Activated CD8-positive, alpha-beta memory T cell treated with anti-CD3 and anti-CD28 coated beads, Interleukin-2, amount 10 ng/mL, durations not matched to agents 7 days and 5 days (primary cell): ENCODE measurements around the gene ATRNL1. TPM values are rescaled to one million over a fixed set of nuclear protein-coding genes. Genes with fewer than 3 reads are reported as not detected.
"Not testable (repeated sequence)": the region's sequence is repeated elsewhere in the genome, so short reads cannot be mapped to it uniquely, and the experiment has no call there.

Source experiments
- ATAC-seq: fragments of 150-1000 bp; cut with Tn5 transposase; one replicate; pipeline ENCODE4 v1.10.0; 2021; ENCODE audit warnings: moderate library complexity
- CTCF ChIA-PET: fragments of 350-600 bp; sonication (Branson Sonifier 250); formaldehyde crosslinking; loops from one replicate; lab custom pipeline; 2021; ENCODE audit warnings: antibody characterized with exemption; lab: Charles Lee
- DNase-seq: peaks from one replicate; pipeline ENCODE4 v3.0.0-alpha.2; 2020
- H3K27ac Mint-ChIP-seq: one replicate; pipeline ENCODE4 v1.8.0; 2021; ENCODE audit warnings: mild to moderate bottlenecking, mixed read lengths
- H3K27me3 Mint-ChIP-seq: one replicate; pipeline ENCODE4 v1.8.0; 2021; ENCODE audit warnings: mixed read lengths
- H3K36me3 Mint-ChIP-seq: one replicate; pipeline ENCODE4 v1.8.0; 2021; ENCODE audit warnings: mild to moderate bottlenecking, mixed read lengths
- H3K4me1 Mint-ChIP-seq: one replicate; pipeline ENCODE4 v1.8.0; 2021; ENCODE audit warnings: mixed read lengths
- H3K4me3 Mint-ChIP-seq: one replicate; pipeline ENCODE4 v1.8.0; 2021; ENCODE audit warnings: mild to moderate bottlenecking, moderate library complexity, mixed read lengths
- H3K9me3 Mint-ChIP-seq: one replicate; pipeline ENCODE4 v1.8.0; 2022; ENCODE audit warnings: low read depth, mixed read lengths
- total RNA-seq, 2 experiments: library from RNA; stranded (reverse); gene quantifications; one replicate each; pipeline ENCODE4 v1.2.3, GENCODE V29; 2021

The ATRNL1 gene
- total RNA-seq, 2 experiments from 2014 or later = 0.35 to 0.87 TPM

DNA sequence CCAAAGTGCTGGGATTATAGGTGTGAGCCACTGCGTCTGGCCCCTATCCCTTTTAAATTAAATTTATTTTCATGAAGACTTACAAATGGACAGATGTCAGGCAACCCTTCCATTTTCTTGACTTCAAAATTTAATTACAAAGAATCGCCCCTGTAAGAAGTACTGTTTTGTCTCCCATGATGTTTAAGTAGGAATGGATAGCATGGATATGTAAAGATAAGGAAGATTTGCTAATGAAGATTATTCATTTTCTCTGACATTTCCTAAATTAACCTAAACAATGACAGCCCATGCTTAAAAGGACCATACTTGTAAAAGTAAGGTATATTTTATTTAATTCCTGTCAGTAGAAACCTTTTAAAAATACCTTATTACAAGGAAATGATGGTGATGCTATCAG lies 627.0 kb downstream of the ATRNL1 start:
- Mint-ChIP-seq H3K36me3 (no peaks in the 10 kb centered on the region), H3K27ac (no peak overlapping the region), H3K4me1 (no peaks in the 10 kb centered on the region), H3K9me3 (no peaks in the 10 kb centered on the region), H3K27me3 (no peaks in the 10 kb centered on the region), H3K4me3 (no peak overlapping the region)
- DNase-seq (no peak), ATAC-seq (no peak)
- CTCF ChIA-PET = no interaction called here

DNA sequence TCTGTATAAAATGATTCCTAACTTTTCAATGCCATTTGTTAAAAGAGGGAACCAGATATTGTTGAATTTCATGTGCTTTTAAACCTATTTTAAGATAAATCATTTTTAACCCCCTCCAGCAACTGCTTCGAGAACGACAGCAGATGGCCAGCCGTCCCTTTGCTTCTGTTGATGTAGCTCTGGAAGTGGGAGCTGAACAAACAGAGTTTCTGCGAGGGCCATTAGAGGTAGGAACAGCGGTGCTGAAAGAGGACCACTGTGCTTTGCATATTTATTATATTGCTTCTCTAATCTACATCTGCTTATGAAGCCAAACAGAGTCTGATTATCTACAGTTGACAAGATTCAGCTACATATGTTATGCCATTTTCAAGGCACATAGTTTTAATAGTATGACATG lies 634.0 kb downstream of the ATRNL1 start:
- Mint-ChIP-seq H3K27ac (no peak overlapping the region), H3K9me3 (peaks cover 3% of the 10 kb centered on the region), H3K4me1 (no peaks in the 10 kb centered on the region), H3K4me3 (no peak overlapping the region), H3K36me3 (no peaks in the 10 kb centered on the region), H3K27me3 (no peaks in the 10 kb centered on the region)
- DNase-seq (no peak), ATAC-seq (no peak)
- CTCF ChIA-PET = no interaction called here

DNA sequence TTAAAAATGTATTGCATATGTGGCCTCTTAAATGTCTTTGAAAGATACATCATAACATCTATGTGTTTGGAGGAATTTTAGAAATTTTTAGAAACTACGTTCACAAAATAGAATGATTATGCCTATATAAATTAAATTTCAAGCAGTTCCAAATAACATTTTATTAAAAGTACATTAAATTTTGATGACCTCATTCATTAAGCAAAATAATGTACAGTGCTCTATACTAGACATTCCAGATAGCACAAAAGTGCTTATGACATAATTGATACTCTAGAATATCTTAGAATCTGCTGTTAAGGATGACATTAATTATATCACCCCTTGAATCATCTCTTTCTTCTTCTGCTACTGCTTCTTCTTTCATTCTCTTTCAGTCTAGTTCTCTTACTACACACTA lies 650.9 kb downstream of the ATRNL1 start:
- no peaks in the 10 kb centered on the region for H3K27me3 Mint-ChIP-seq
- no peak for DNase-seq
- CTCF ChIA-PET = no interaction called here
- peaks cover 2% of the 10 kb centered on the region for H3K9me3 Mint-ChIP-seq
- no peak for ATAC-seq
- H3K4me3 Mint-ChIP-seq = no peak overlapping the region
- H3K36me3 Mint-ChIP-seq = no peaks in the 10 kb centered on the region
- H3K4me1 Mint-ChIP-seq = no peaks in the 10 kb centered on the region
- no peak overlapping the region for H3K27ac Mint-ChIP-seq

DNA sequence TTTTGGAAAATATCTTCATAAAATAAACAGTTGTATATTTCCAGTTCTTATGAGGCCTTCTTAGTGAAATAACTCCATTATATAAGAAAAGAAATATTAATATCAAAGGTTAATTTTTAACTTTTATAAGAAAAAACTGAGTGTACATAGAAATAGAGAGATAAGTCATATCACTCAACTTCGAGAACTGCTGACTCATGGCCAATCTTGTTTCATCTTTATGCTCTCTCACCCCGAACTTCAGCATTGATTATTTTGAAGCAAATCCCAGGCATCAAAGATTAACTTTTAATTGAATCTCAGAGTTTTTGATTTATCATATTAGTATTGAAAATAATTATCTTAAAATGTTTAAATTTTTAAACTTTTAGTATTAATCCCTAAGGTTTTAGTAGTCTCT lies 652.8 kb downstream of the ATRNL1 start:
- DNase-seq (no peak), ATAC-seq (no peak)
- CTCF ChIA-PET = no interaction called here
- H3K36me3 Mint-ChIP-seq = no peaks in the 10 kb centered on the region
- peaks cover 2% of the 10 kb centered on the region for H3K9me3 Mint-ChIP-seq
- no peaks in the 10 kb centered on the region for H3K4me1 Mint-ChIP-seq
- H3K27me3 Mint-ChIP-seq = no peaks in the 10 kb centered on the region
- no peak overlapping the region for H3K4me3 Mint-ChIP-seq
- no peak overlapping the region for H3K27ac Mint-ChIP-seq

DNA sequence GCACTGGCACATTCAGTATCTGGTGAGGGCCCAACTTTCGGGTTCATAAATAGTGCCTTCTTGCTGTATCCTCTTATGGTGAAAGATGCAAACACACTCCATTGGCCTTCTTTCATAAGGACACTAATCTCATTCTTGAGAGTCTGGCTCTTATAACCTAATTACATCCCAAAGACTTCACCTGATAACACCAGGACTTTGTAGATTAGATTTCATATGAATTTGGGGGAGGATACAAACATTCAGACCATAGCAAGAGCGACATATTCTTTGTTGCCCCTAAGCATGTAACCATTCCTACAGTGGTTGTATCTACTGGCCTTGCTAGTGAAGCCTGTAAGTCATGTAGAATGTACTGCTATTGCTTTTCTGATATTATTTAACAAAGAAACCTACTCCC lies 654.6 kb downstream of the ATRNL1 start:
- Mint-ChIP-seq H3K27me3 (no peaks in the 10 kb centered on the region), H3K9me3 (peaks cover 4% of the 10 kb centered on the region), H3K36me3 (no peaks in the 10 kb centered on the region), H3K4me1 (no peaks in the 10 kb centered on the region), H3K4me3 (no peak overlapping the region), H3K27ac (no peak overlapping the region)
- ATAC-seq (no peak), DNase-seq (no peak)
- CTCF ChIA-PET = no interaction called here

DNA sequence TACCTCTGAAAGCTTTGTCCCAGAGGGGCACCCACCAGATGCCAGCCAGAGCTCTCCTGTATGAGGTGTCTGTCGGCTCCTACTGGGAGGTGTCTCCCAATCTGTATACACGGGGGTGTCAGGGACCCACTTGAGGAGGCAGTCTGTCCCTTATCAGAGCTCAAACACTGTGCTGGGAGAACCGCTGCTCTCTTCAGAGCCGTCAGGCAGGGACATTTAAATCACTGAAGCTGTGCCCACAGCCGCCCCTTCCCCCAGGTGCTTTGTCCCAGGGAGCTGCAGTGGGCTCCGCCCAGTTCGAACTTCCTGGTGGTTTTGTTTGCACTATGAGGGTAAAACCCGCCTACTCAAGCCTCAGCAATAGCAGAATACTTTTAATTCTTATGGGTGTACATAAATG lies 665.3 kb downstream of the ATRNL1 start:
- ATAC-seq, H3K27me3 Mint-ChIP-seq, H3K4me3 Mint-ChIP-seq, H3K9me3 Mint-ChIP-seq, CTCF ChIA-PET, DNase-seq, H3K36me3 Mint-ChIP-seq, H3K4me1 Mint-ChIP-seq, H3K27ac Mint-ChIP-seq: not testable (repeated sequence)

DNA sequence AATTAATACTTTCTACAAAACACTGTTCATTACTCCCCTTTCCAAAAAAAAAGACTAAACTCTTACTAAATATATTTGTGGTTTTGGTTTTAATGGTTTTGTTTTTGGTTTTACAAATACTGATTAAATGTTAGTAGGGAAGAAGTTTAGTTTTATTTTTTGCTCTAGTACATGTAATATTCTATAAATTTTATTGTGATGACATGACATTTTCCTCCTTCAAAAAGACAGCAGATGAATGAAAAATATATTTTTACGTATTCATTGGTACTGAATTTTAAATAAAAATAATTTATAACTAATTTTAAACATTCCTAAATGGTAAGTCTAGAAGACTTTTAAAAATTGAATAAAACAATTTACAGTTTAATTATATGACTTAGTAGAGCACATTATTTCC lies 667.0 kb downstream of the ATRNL1 start:
- no peaks in the 10 kb centered on the region for H3K36me3 Mint-ChIP-seq
- no peak overlapping the region for H3K27ac Mint-ChIP-seq
- CTCF ChIA-PET = no interaction called here
- no peak overlapping the region for H3K4me3 Mint-ChIP-seq
- no peaks in the 10 kb centered on the region for H3K27me3 Mint-ChIP-seq
- ATAC-seq (no peak), DNase-seq (no peak)
- H3K4me1 Mint-ChIP-seq = no peaks in the 10 kb centered on the region
- peaks cover 9% of the 10 kb centered on the region for H3K9me3 Mint-ChIP-seq

DNA sequence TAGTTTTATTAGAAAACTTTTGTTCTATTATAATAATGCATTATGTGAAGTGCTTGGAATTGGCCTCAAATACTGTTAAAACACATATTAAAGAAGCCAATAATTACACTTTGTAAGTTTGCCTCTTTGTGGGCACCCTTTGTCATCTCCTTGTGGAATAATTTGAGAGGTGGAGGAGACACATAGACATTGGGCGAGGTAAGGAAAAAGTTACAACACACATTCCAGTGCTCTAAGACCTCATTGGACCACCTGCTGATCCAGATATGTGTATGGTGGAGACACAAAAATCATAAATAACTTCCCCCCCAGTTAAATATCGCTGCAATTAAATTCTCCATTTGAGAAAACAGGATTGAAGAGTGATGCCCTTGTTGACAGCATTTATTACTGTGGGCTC lies 668.0 kb downstream of the ATRNL1 start:
- no peak for DNase-seq
- Mint-ChIP-seq H3K27me3 (no peaks in the 10 kb centered on the region), H3K27ac (no peak overlapping the region), H3K4me3 (no peak overlapping the region), H3K36me3 (no peaks in the 10 kb centered on the region), H3K4me1 (no peaks in the 10 kb centered on the region), H3K9me3 (peaks cover 8% of the 10 kb centered on the region)
- CTCF ChIA-PET = no interaction called here
- no peak for ATAC-seq

DNA sequence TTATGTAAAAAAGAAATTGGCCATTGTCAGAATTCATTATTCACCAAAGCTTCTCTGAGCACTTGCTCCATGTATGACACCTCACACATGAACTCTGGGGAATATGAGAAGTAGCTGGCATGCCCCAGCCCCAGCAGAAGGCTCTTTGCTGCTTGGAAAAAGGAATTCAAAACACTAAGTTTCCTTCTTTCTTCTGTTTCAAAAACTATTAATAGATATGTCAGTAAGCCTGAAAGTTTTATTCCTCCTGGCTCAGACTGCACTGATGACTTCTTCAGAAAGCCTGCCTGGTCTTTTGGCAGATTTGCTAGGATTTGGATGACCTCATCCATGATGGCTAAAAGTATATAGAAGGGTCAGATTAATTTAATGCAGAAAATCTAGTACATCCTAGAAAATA lies 668.9 kb downstream of the ATRNL1 start:
- no peak for ATAC-seq
- DNase-seq = no peak

DNA sequence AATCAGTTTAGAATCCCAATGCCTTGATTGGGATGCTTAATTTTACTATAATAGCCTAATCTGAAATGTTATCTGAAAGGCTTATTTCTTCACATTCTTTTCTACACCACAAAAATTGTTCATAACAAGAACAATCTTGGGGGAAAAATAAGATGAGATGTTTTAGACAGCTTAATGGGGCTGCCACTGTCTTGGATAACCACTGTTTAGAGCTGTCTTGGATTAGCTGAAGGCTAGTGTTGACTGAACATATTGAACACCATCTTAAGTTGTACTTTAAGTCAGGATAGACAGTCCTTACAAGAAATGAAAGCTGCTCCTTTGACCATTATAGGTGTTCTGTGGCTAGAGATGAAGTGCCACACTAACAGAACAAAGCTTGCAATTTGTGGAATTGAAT lies 678.6 kb downstream of the ATRNL1 start:
- H3K27me3 Mint-ChIP-seq = no peaks in the 10 kb centered on the region
- H3K36me3 Mint-ChIP-seq = no peaks in the 10 kb centered on the region
- H3K9me3 Mint-ChIP-seq = peaks cover 3% of the 10 kb centered on the region
- ATAC-seq (no peak), DNase-seq (no peak)
- no peak overlapping the region for H3K27ac Mint-ChIP-seq
- CTCF ChIA-PET = no interaction called here
- H3K4me1 Mint-ChIP-seq = no peaks in the 10 kb centered on the region
- H3K4me3 Mint-ChIP-seq = no peak overlapping the region

More for the DNA sequence above, 668.9 kb downstream of the ATRNL1 start:
- no peaks in the 10 kb centered on the region for H3K4me1 Mint-ChIP-seq
- H3K4me3 Mint-ChIP-seq = no peak overlapping the region
- H3K36me3 Mint-ChIP-seq = no peaks in the 10 kb centered on the region
- no peak overlapping the region for H3K27ac Mint-ChIP-seq
- H3K9me3 Mint-ChIP-seq = peaks cover 3% of the 10 kb centered on the region
- no peaks in the 10 kb centered on the region for H3K27me3 Mint-ChIP-seq
- CTCF ChIA-PET = no interaction called here

DNA sequence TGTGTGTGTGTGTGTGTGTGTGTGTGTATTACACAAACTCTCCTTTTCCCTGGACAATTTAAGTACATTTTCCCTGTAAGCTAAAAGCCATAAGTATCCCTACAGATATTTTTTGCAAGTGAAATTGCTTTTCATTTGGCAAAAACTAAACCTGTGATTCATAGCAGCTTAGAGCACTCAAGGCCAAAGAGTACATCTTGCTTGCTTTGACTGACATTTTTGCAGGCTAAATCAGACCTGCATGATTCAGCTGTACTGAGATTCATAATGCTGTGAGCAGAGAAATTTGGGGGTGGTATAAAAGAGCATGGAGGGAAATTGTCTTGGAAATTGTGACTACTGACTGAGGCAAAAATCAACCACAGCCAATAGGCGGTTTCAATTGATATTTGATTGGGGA lies 679.4 kb downstream of the ATRNL1 start:
- no peak for ATAC-seq
- H3K9me3 Mint-ChIP-seq = peaks cover 5% of the 10 kb centered on the region

DNA sequence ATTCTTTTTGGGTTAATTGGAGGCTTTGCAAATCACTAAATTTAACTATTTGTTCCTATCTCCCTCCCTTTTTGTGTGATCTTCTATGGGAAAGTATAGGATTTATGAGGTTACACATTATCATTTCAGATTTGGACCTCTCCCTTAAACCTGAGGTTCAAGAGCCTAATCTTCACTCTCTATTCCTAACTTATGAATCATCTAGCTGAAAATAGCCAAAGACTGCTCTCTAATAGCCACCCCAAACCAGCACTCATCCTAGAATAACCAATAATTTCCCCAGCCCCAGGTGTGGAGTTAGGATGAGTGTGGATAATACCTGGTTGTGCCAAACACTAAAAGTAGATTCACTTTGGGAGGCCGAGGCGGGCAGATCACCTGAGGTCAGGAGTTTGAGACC lies 680.7 kb downstream of the ATRNL1 start:
- no peak overlapping the region for H3K4me3 Mint-ChIP-seq
- no peak overlapping the region for H3K27ac Mint-ChIP-seq
- CTCF ChIA-PET = no interaction called here
- ATAC-seq (no peak), DNase-seq (no peak)
- H3K36me3 Mint-ChIP-seq = no peaks in the 10 kb centered on the region
- no peaks in the 10 kb centered on the region for H3K4me1 Mint-ChIP-seq
- H3K27me3 Mint-ChIP-seq = no peaks in the 10 kb centered on the region
- H3K9me3 Mint-ChIP-seq = peaks cover 5% of the 10 kb centered on the region

More for the DNA sequence above, 679.4 kb downstream of the ATRNL1 start:
- no peaks in the 10 kb centered on the region for H3K36me3 Mint-ChIP-seq
- no peak overlapping the region for H3K4me3 Mint-ChIP-seq
- CTCF ChIA-PET = no interaction called here
- DNase-seq = no peak
- H3K4me1 Mint-ChIP-seq = no peaks in the 10 kb centered on the region
- no peak overlapping the region for H3K27ac Mint-ChIP-seq
- H3K27me3 Mint-ChIP-seq = no peaks in the 10 kb centered on the region

DNA sequence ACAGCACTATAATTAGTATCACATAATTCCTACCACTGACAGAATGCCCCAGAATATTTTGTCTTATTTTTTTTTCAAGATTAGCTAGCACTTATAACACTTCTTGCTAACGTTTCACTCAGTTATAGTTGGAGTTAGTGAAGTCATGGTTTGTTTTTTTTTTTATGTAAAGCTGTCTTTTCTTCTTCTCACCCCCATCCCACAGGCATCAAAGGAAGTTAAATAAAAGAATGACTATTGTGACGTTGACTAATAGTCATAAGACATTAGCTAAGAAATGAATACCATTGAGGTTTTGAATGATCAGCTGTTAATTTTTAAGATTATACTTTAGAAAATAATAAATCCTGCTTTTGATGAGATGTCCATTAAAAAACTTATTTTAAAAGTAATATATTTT lies 681.6 kb downstream of the ATRNL1 start:
- Mint-ChIP-seq H3K27me3 (no peaks in the 10 kb centered on the region), H3K9me3 (peaks cover 6% of the 10 kb centered on the region), H3K36me3 (no peaks in the 10 kb centered on the region), H3K4me3 (no peak overlapping the region), H3K27ac (no peak overlapping the region), H3K4me1 (no peaks in the 10 kb centered on the region)
- CTCF ChIA-PET = no interaction called here
- DNase-seq (no peak), ATAC-seq (no peak)

DNA sequence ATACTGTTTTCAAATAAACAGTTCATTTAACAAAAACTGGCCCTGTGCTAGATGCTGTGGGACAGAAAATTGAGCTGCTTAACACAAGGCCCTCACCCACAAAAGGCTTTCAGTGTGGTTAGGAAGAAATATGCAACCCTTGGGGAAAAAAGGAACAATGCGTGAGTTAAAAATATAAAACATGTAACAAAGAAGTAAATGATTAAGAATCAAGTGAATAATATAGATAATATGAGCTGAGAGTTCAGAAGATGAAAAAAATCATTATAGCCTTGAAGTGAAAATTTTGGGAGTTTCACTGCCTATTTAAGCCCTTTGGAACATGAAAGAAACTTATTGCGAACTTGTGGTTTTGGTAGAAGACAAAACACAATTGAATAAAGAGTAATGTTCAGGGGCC lies 684.5 kb downstream of the ATRNL1 start:
- ATAC-seq (no peak), DNase-seq (no peak)
- Mint-ChIP-seq H3K9me3 (peaks cover 12% of the 10 kb centered on the region), H3K27ac (no peak overlapping the region), H3K36me3 (no peaks in the 10 kb centered on the region), H3K4me1 (no peaks in the 10 kb centered on the region), H3K4me3 (no peak overlapping the region), H3K27me3 (no peaks in the 10 kb centered on the region)
- CTCF ChIA-PET = no interaction called here

DNA sequence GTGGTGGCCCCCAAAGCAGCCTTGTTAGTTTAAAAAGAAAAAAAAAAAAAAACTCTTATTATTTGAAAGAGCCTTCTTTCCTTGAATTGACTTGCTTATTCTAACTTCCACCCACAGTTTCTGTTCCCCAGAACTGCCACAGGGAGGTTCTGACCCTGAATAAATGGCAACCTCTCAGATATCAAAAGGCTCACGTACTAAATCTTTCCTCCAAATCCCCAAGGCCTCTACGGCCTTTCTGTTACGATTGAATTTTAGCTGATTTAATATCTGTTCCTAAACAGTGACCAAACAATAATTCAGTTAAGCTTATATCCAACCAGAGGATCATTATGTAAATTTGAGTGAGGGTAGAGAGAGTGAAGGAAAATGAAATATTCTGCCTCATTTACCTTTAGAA lies 697.1 kb downstream of the ATRNL1 start:
- CTCF ChIA-PET = no interaction called here
- Mint-ChIP-seq H3K4me3 (no peak overlapping the region), H3K27ac (no peak overlapping the region), H3K27me3 (no peaks in the 10 kb centered on the region), H3K36me3 (no peaks in the 10 kb centered on the region), H3K9me3 (peaks cover 5% of the 10 kb centered on the region), H3K4me1 (no peaks in the 10 kb centered on the region)
- DNase-seq (no peak), ATAC-seq (no peak)
